ENCODE data around the gene NUDC. TPM values are rescaled to one million over a fixed set of nuclear protein-coding genes. Genes with fewer than 3 reads are reported as not detected.

NUDC gene
- total RNA-seq, 1 experiment from 2014 or later: 118 TPM

- Histone ChIP-seq H2AFZ (ENCODE audit: low read length) (peak within 1 kb of the TSS; percentile 66), H3K9me3 (ENCODE audit: control insufficient read depth, low read depth, low read length) (no peaks in the 10 kb centered on the region), H3K4ac (ENCODE audit: low read depth, low read length) (no peak within 1 kb of the TSS), H2AK5ac (ENCODE audit: insufficient read length, low read length) (no peak within 1 kb of the TSS), H3K18ac (ENCODE audit: insufficient read length, low read depth, low read length) (peak within 1 kb of the TSS; percentile 61), H3K23me2 (ENCODE audit: insufficient read length, low read depth, low read length, poor library complexity, severe bottlenecking) (peaks cover 12% of the 10 kb centered on the region), H4K20me1 (ENCODE audit: control insufficient read depth, insufficient read depth, insufficient read length) (no peaks in the 10 kb centered on the region), H4K8ac (replicated peaks; ENCODE audit: insufficient read length, low read depth, low read length) (no peak within 1 kb of the TSS), H2BK12ac (ENCODE audit: insufficient read length, low read depth, low read length) (no peak within 1 kb of the TSS), H3K23ac (ENCODE audit: insufficient read length, low read depth, low read length) (no peak within 1 kb of the TSS), H3K27me3 (ENCODE audit: insufficient read depth, low read length) (no peaks in the 10 kb centered on the region), H3K9ac (ENCODE audit: extremely low read depth, insufficient read length, low read length) (peak within 1 kb of the TSS; percentile 76), H2BK5ac (ENCODE audit: insufficient read length, low read length) (no peak within 1 kb of the TSS), H3K4me1 (ENCODE audit: insufficient read depth, low read length) (peaks cover 5% of the 10 kb centered on the region; the same call in 1 of the 2 replicates), H4K91ac (ENCODE audit: insufficient read length, low read depth, low read length) (no peak within 1 kb of the TSS), H3K27ac (ENCODE audit: insufficient read length, low read depth, low read length) (peak within 1 kb of the TSS; percentile 18), H2BK120ac (ENCODE audit: low read depth, low read length, poor library complexity, severe bottlenecking) (no peak within 1 kb of the TSS), H3K79me2 (ENCODE audit: insufficient read depth, low read length) (peaks cover 2% of the 10 kb centered on the region; the same call in 1 of the 2 replicates), H3K14ac (ENCODE audit: insufficient read depth, low read length) (peak within 1 kb of the TSS; percentile 49), H3K79me1 (ENCODE audit: insufficient read depth, low read depth, low read length, poor library complexity, severe bottlenecking) (peaks cover 6% of the 10 kb centered on the region), H2BK15ac (ENCODE audit: low read depth, low read length) (no peak within 1 kb of the TSS), H4K5ac (ENCODE audit: insufficient read length, low read depth, low read length) (no peak within 1 kb of the TSS), H3K4me2 (ENCODE audit: insufficient read depth, insufficient read length, low read length) (peak within 1 kb of the TSS; percentile 99), H3T11ph (ENCODE audit: low read length) (no peak within 1 kb of the TSS), H2BK20ac (ENCODE audit: low read depth, low read length, poor library complexity, severe bottlenecking) (no peak within 1 kb of the TSS), H3K56ac (ENCODE audit: insufficient read length, low read depth, low read length) (no peak within 1 kb of the TSS)
- Mint-ChIP-seq H3K4me3 (peak within 1 kb of the TSS; percentile 80 to 83), H3K36me3 (ENCODE audit: insufficient read depth in 1 of 3, low read depth in 3 of 3) (peaks cover 0 to 11% (median 9%) of the 10 kb centered on the region in 3 experiments; a peak in 2 of 7 replicates), H3K27ac (peak within 1 kb of the TSS; percentile 70 to 93 (median 85)), H3K4me1 (peaks cover 11 to 16% of the 10 kb centered on the region in 2 experiments), H3K9me3 (peaks cover 4 to 5% of the 10 kb centered on the region in 2 experiments; a peak in 2 of 5 replicates), H3K27me3 (ENCODE audit: low read depth) (no peaks in the 10 kb centered on the region; the same call in none of the 2 replicates)
- DNase-seq: peak; percentile 94
- peak; percentile 44 for TF ChIP-seq CTCF (conservative IDR thresholded peaks at IDR 0.05)
- WGBS (ENCODE audit: extremely low coverage, insufficient read length, low lambda C conversion rate): no CpG with 5 or more reads among the region's 86 CpGs
Measured at GRCh38 chr1:26959722-26960624, 38.4 kb downstream of the NUDC start, which contains the start of gene KDF1. KDF1 (minus strand) TSS chr1:26960468; CDS start chr1:26952380, 8,088 bp downstream.
